Measurements from ENCODE around the gene SART1.

DNA sequence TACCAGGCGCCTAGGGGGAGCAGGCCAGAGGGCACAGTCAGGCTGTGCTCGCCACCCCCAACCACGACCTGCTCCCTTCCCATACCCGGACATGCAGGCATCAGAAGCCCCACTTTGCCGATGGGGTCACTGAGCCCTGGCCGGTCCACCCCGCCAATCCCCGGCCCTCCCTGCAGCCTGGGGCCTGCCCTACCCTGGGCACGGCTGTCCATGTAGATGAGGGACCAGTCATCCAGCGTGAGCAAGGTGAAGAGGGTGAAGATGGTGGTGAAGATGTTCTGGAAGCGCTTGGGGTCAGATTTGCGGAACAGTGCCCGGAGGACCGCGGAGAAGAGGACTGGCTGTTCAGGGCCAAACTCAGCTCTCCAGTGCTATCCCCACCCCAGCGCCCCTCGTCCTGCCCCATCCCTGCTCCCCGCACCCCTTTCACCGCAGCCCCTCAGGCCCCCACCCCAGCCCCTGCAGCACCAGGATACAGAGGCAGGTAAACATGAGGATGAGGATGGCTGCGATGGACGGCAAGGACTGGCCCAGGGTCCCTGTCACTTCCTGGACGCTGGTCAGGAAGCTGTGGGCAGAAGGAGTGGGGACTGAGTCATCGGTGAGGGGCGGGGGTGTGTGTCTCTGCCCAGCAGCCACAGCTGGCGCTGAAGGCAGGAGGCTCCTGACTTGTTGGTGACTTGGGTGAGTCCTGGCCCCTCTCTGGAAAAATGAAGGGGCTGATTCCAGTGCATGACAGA is 59.3 kb downstream of the SART1 start:
- TF ChIP-seq, protein P1, sequence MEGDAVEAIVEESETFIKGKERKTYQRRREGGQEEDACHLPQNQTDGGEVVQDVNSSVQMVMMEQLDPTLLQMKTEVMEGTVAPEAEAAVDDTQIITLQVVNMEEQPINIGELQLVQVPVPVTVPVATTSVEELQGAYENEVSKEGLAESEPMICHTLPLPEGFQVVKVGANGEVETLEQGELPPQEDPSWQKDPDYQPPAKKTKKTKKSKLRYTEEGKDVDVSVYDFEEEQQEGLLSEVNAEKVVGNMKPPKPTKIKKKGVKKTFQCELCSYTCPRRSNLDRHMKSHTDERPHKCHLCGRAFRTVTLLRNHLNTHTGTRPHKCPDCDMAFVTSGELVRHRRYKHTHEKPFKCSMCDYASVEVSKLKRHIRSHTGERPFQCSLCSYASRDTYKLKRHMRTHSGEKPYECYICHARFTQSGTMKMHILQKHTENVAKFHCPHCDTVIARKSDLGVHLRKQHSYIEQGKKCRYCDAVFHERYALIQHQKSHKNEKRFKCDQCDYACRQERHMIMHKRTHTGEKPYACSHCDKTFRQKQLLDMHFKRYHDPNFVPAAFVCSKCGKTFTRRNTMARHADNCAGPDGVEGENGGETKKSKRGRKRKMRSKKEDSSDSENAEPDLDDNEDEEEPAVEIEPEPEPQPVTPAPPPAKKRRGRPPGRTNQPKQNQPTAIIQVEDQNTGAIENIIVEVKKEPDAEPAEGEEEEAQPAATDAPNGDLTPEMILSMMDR (IDR thresholded peaks at IDR 0.05): no peak
- TF ChIP-seq POLR2A (IDR thresholded peaks at IDR 0.05): no peak

Measured in Peyer's patch (tissue), 4 donors.